ENCODE measurements around the gene LRRC26. TPM values are rescaled to one million over a fixed set of nuclear protein-coding genes. Genes with fewer than 3 reads are reported as not detected.

LRRC26 gene
- total and polyA plus RNA-seq, 2 of the 13 experiments (the other 11 are each of a cell fraction or from before 2014, with no cell fraction given) = not detected

- Histone ChIP-seq H3K9me3 (ENCODE audit: low read length) (no peaks in the 10 kb centered on the region), H3K36me3 (replicated peaks in 1 of 2; ENCODE audit: control insufficient read depth in 1 of 2, insufficient read depth in 2 of 2, low read length in 2 of 2) (no peaks in the 10 kb centered on the region; a peak in 1 of 5 replicates), H3K4me1 (ENCODE audit: insufficient read depth, low read length) (peaks cover 75% of the 10 kb centered on the region), H2AFZ (ENCODE audit: low read length) (no peak overlapping the region), H3K27me3 (ENCODE audit: control insufficient read depth in 1 of 2, insufficient read depth in 2 of 2, low read length in 2 of 2) (no peaks in the 10 kb centered on the region), H4K20me1 (ENCODE audit: insufficient read depth, low read length) (no peaks in the 10 kb centered on the region; the same call in 1 of the 2 replicates), H3K4me2 (ENCODE audit: low read depth, low read length) (peak overlapping the region; percentile 90), H3K27ac (ENCODE audit: extremely low read length, insufficient read depth, low read length) (peak overlapping the region; percentile 47), H3K79me2 (ENCODE audit: insufficient read depth, low read length) (peaks cover 61% of the 10 kb centered on the region), H3K4me3 (replicated peaks in 1 of 3; ENCODE audit: insufficient read depth in 1 of 3, low read depth in 2 of 3, low read length in 3 of 3) (peak overlapping the region; percentile 71 to 75 (median 72)), H3K9ac (ENCODE audit: insufficient read depth, low read depth, low read length) (peak overlapping the region; percentile 73)
- no peak for ATAC-seq
- ChIA-PET CTCF (ENCODE audit: low intra/inter-chr PET ratio, low total read pairs) (interaction anchor here (1.3 kb wide), 1 partner anchor 10 kb away, joined by 4 read pairs; the partner anchor contains the start of genes ANAPC2 and SSNA1), POLR2A (interaction anchor here (0.8 to 3.0 kb wide), 14 partner anchors 10 to 81 kb away, joined by 3 to 47 read pairs (median 5); partner anchors contain the start of genes ANAPC2, RNF208, SSNA1 and TUBB4B)
- intact Hi-C loops (cut with micrococcal nuclease; ENCODE audit: unreplicated experiment) = no loop called here
- no peak for DNase-seq (ENCODE audit: low spot score)
- WGBS (ENCODE audit: low lambda C conversion rate) = 15% methylated on average over 4 of the region's 11 CpGs
- in situ Hi-C loops (cut with HindIII; ENCODE audit: extremely low pct_ligation_motif_present, low pct_unique_long_range_greater_than_20kb) = no loop called here
- no peak for FAIRE-seq
- no TSS peak for BruUV-seq (replicated peaks)
- no peak for TF ChIP-seq KDM5A (IDR thresholded peaks at IDR 0.05; ENCODE audit: borderline replicate concordance, low read length)
- peak; percentile 16; the same call in 1 of the 2 replicates for TF ChIP-seq SAP130 (CRISPR knock-in tag; IDR thresholded peaks at IDR 0.05; ENCODE audit: low read depth)
- TF ChIP-seq ZBTB8A (CRISPR knock-in tag; IDR thresholded peaks at IDR 0.05; ENCODE audit: borderline replicate concordance, low read depth) = no peak
- no peak for TF ChIP-seq SYNCRIP (IDR thresholded peaks at IDR 0.05; ENCODE audit: insufficient read depth, low read depth, low read length)
- 0 out of 2 replicates have a peak, but pooled peaks have one; percentile 15 for TF ChIP-seq ATF7-NPFF (CRISPR knock-in tag; IDR thresholded peaks at IDR 0.05; ENCODE audit: low read depth)
- no peak for TF ChIP-seq ZNF232 (CRISPR knock-in tag; IDR thresholded peaks at IDR 0.05; ENCODE audit: borderline replicate concordance)
- no peak for TF ChIP-seq ZNF720 (CRISPR knock-in tag; IDR thresholded peaks at IDR 0.05)
- TF ChIP-seq, protein P1, sequence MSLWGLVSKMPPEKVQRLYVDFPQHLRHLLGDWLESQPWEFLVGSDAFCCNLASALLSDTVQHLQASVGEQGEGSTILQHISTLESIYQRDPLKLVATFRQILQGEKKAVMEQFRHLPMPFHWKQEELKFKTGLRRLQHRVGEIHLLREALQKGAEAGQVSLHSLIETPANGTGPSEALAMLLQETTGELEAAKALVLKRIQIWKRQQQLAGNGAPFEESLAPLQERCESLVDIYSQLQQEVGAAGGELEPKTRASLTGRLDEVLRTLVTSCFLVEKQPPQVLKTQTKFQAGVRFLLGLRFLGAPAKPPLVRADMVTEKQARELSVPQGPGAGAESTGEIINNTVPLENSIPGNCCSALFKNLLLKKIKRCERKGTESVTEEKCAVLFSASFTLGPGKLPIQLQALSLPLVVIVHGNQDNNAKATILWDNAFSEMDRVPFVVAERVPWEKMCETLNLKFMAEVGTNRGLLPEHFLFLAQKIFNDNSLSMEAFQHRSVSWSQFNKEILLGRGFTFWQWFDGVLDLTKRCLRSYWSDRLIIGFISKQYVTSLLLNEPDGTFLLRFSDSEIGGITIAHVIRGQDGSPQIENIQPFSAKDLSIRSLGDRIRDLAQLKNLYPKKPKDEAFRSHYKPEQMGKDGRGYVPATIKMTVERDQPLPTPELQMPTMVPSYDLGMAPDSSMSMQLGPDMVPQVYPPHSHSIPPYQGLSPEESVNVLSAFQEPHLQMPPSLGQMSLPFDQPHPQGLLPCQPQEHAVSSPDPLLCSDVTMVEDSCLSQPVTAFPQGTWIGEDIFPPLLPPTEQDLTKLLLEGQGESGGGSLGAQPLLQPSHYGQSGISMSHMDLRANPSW (CRISPR knock-in tag; IDR thresholded peaks at IDR 0.05; ENCODE audit: borderline replicate concordance) = no peak
- TF ChIP-seq ZNF256 (CRISPR knock-in tag; conservative IDR thresholded peaks at IDR 0.05) = no peak
- TF ChIP-seq, protein P2, sequence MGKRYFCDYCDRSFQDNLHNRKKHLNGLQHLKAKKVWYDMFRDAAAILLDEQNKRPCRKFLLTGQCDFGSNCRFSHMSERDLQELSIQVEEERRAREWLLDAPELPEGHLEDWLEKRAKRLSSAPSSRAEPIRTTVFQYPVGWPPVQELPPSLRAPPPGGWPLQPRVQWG (CRISPR knock-in tag; IDR thresholded peaks at IDR 0.05; ENCODE audit: borderline replicate concordance, low read depth) = no peak
- 0 out of 2 replicates have a peak, but pooled peaks have one; percentile 20 for TF ChIP-seq HIC2 (CRISPR knock-in tag; IDR thresholded peaks at IDR 0.05; ENCODE audit: low read depth)
- TF ChIP-seq, protein P3, sequence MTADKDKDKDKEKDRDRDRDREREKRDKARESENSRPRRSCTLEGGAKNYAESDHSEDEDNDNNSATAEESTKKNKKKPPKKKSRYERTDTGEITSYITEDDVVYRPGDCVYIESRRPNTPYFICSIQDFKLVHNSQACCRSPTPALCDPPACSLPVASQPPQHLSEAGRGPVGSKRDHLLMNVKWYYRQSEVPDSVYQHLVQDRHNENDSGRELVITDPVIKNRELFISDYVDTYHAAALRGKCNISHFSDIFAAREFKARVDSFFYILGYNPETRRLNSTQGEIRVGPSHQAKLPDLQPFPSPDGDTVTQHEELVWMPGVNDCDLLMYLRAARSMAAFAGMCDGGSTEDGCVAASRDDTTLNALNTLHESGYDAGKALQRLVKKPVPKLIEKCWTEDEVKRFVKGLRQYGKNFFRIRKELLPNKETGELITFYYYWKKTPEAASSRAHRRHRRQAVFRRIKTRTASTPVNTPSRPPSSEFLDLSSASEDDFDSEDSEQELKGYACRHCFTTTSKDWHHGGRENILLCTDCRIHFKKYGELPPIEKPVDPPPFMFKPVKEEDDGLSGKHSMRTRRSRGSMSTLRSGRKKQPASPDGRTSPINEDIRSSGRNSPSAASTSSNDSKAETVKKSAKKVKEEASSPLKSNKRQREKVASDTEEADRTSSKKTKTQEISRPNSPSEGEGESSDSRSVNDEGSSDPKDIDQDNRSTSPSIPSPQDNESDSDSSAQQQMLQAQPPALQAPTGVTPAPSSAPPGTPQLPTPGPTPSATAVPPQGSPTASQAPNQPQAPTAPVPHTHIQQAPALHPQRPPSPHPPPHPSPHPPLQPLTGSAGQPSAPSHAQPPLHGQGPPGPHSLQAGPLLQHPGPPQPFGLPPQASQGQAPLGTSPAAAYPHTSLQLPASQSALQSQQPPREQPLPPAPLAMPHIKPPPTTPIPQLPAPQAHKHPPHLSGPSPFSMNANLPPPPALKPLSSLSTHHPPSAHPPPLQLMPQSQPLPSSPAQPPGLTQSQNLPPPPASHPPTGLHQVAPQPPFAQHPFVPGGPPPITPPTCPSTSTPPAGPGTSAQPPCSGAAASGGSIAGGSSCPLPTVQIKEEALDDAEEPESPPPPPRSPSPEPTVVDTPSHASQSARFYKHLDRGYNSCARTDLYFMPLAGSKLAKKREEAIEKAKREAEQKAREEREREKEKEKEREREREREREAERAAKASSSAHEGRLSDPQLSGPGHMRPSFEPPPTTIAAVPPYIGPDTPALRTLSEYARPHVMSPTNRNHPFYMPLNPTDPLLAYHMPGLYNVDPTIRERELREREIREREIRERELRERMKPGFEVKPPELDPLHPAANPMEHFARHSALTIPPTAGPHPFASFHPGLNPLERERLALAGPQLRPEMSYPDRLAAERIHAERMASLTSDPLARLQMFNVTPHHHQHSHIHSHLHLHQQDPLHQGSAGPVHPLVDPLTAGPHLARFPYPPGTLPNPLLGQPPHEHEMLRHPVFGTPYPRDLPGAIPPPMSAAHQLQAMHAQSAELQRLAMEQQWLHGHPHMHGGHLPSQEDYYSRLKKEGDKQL (CRISPR knock-in tag; IDR thresholded peaks at IDR 0.05; ENCODE audit: low read depth) = no peak
Observed at GRCh38 chr9:137198902-137199283, 29.0 kb upstream of the LRRC26 start.

Measured in HepG2 (cell line).